GM18907 (cell line): Measurements from ENCODE around the gene PACRG.
A peak's percentile ranks its signal among the peaks of the same experiment; 100 is the strongest.

Experiments
- ATAC-seq: cut with Tn5 transposase; IDR thresholded peaks from one replicate; pipeline ENCODE4 v1.9.1; 2021; ENCODE audit warnings: mild to moderate bottlenecking, moderate library complexity; ENCODE audit not compliant: unreplicated experiment

The PACRG gene

GRCh38 chr6:162998777-162999176 is 271.0 kb downstream of the PACRG start:
- ATAC-seq, result no peak

- no peak for ATAC-seq
Measured at GRCh38 chr6:162999575-163000285, 272.0 kb downstream of the PACRG start.

- peak; percentile 96 for ATAC-seq
Measured at GRCh38 chr6:163001330-163001729, 273.6 kb downstream of the PACRG start.

GRCh38 chr6:163008186-163008585 is 280.4 kb downstream of the PACRG start:
- ATAC-seq, result no peak

GRCh38 chr6:163008626-163009025 is 280.9 kb downstream of the PACRG start:
- ATAC-seq, result no peak

- ATAC-seq, result no peak
Measured at GRCh38 chr6:163010145-163010544, 282.4 kb downstream of the PACRG start.

- ATAC-seq, result no peak
Measured at GRCh38 chr6:163014736-163015135, 287.0 kb downstream of the PACRG start.

GRCh38 chr6:163017801-163018200 is 290.0 kb downstream of the PACRG start:
- ATAC-seq, result no peak

- ATAC-seq, result no peak
Measured at GRCh38 chr6:163019926-163020325, 292.2 kb downstream of the PACRG start.

GRCh38 chr6:163021054-163021453 is 293.3 kb downstream of the PACRG start:
- no peak for ATAC-seq

GRCh38 chr6:163023700-163024099 is 295.9 kb downstream of the PACRG start:
- no peak for ATAC-seq

- ATAC-seq, result no peak
Measured at GRCh38 chr6:163026893-163027292, 299.1 kb downstream of the PACRG start.

- ATAC-seq, result no peak
Measured at GRCh38 chr6:163030980-163031379, 303.2 kb downstream of the PACRG start.

- no peak for ATAC-seq
Measured at GRCh38 chr6:163031931-163032330, 304.2 kb downstream of the PACRG start.

GRCh38 chr6:163036160-163036645 is 308.4 kb downstream of the PACRG start:
- ATAC-seq, result no peak

- no peak for ATAC-seq
Measured at GRCh38 chr6:163038317-163038716, 310.5 kb downstream of the PACRG start.

GRCh38 chr6:163048345-163048744 is 320.6 kb downstream of the PACRG start:
- ATAC-seq, result no peak

GRCh38 chr6:163053667-163054344 is 326.0 kb downstream of the PACRG start:
- ATAC-seq, result no peak

- no peak for ATAC-seq
Measured at GRCh38 chr6:163054641-163055040, 326.9 kb downstream of the PACRG start.

- no peak for ATAC-seq
Measured at GRCh38 chr6:163057260-163057659, 329.5 kb downstream of the PACRG start.

GRCh38 chr6:163062790-163063189 is 335.0 kb downstream of the PACRG start:
- no peak for ATAC-seq

GRCh38 chr6:163063561-163063960 is 335.8 kb downstream of the PACRG start:
- no peak for ATAC-seq
